Astrocyte (in vitro differentiated cells and primary cell): ENCODE results near the gene EXOC6. TPM values are rescaled to one million over a fixed set of nuclear protein-coding genes. Genes with fewer than 3 reads are reported as not detected.

ENCODE experiments used
- DNase-seq: peaks from one replicate; pipeline ENCODE4 v3.0.0-alpha.2; 2010; ENCODE audit warnings: low read depth
- FAIRE-seq: peaks from 2 replicates; lab custom pipeline; 2011; peaks lifted over from hg19 to GRCh38; lab: Jason Lieb, UNC
- H2AFZ ChIP-seq: 2 replicates; pipeline ENCODE4 v1.6.0; 2012; ENCODE audit warnings: low read depth, low read length, inconsistent platforms
- H3K27ac ChIP-seq: 2 replicates; pipeline ENCODE4 v1.5.1; 2011; ENCODE audit warnings: low read depth, low read length, inconsistent platforms
- H3K27me3 ChIP-seq: 2 replicates; pipeline ENCODE4 v1.6.0; 2011; ENCODE audit warnings: low read length, inconsistent platforms; ENCODE audit not compliant: insufficient read depth
- H3K36me3 ChIP-seq: 2 replicates; pipeline ENCODE4 v1.5.1; 2011; ENCODE audit warnings: low read length, inconsistent platforms; ENCODE audit not compliant: insufficient read depth
- H3K4me1 ChIP-seq: 2 replicates; pipeline ENCODE4 v1.5.1; 2011; ENCODE audit warnings: low read length, inconsistent platforms; ENCODE audit not compliant: insufficient read depth
- H3K4me2 ChIP-seq: 2 replicates; pipeline ENCODE4 v1.6.0; 2012; ENCODE audit warnings: low read length, inconsistent platforms
- H3K4me3 ChIP-seq: 2 replicates; pipeline ENCODE4 v1.5.1; 2011; ENCODE audit warnings: low read depth, mild to moderate bottlenecking, low read length, inconsistent platforms; ENCODE audit not compliant: insufficient read depth
- H3K79me2 ChIP-seq: 2 replicates; pipeline ENCODE4 v1.6.0; 2012; ENCODE audit warnings: mild to moderate bottlenecking, low read length, inconsistent platforms; ENCODE audit not compliant: insufficient read depth
- H3K9ac ChIP-seq: 2 replicates; pipeline ENCODE4 v1.6.0; 2012; ENCODE audit warnings: mild to moderate bottlenecking, low read length, inconsistent platforms
- H3K9me3 ChIP-seq: 2 replicates; pipeline ENCODE4 v1.5.1; 2012; ENCODE audit warnings: low read depth, mild to moderate bottlenecking, low read length, inconsistent platforms; ENCODE audit not compliant: insufficient read depth
- H4K20me1 ChIP-seq: 2 replicates; pipeline ENCODE4 v1.6.0; 2012; ENCODE audit warnings: low read length, inconsistent platforms; ENCODE audit not compliant: insufficient read depth
- H3K27ac Mint-ChIP-seq: one replicate; pipeline ENCODE4 v1.8.0; 2021; ENCODE audit warnings: mild to moderate bottlenecking, mixed read lengths; ENCODE audit not compliant: unreplicated experiment
- H3K27me3 Mint-ChIP-seq: one replicate; pipeline ENCODE4 v1.8.0; 2021; ENCODE audit warnings: low read depth, mixed read lengths; ENCODE audit not compliant: unreplicated experiment
- H3K36me3 Mint-ChIP-seq: one replicate; pipeline ENCODE4 v1.8.0; 2021; ENCODE audit warnings: low read depth, mixed read lengths; ENCODE audit not compliant: unreplicated experiment
- H3K4me1 Mint-ChIP-seq: one replicate; pipeline ENCODE4 v1.8.0; 2021; ENCODE audit warnings: low read depth, mixed read lengths; ENCODE audit not compliant: unreplicated experiment
- H3K4me3 Mint-ChIP-seq: one replicate; pipeline ENCODE4 v1.8.0; 2021; ENCODE audit warnings: mild to moderate bottlenecking, moderate library complexity, mixed read lengths; ENCODE audit not compliant: unreplicated experiment
- H3K9me3 Mint-ChIP-seq: one replicate; pipeline ENCODE4 v1.8.0; 2021; ENCODE audit warnings: mild to moderate bottlenecking, mixed read lengths; ENCODE audit not compliant: unreplicated experiment
- EZH2 ChIP-seq: IDR thresholded peaks from 2 replicates; pipeline ENCODE4 v1.6.1; 2012; ENCODE audit warnings: mild to moderate bottlenecking, low read length, inconsistent platforms; ENCODE audit not compliant: insufficient read depth
- total RNA-seq: library from RNA; stranded (reverse); gene quantifications from 2 replicates; pipeline ENCODE4 v1.2.1, GENCODE V29; 2021
- TF ChIP-seq, protein P1 (sequence below): IDR thresholded peaks from 2 replicates; pipeline ENCODE4 v1.5.1; 2011; ENCODE audit warnings: low read depth, mild to moderate bottlenecking, inconsistent platforms, low read length, moderate library complexity; ENCODE audit not compliant: insufficient read depth

Gene EXOC6
- total RNA-seq, 1 donor from 2014 or later = 4.9 TPM

DNA sequence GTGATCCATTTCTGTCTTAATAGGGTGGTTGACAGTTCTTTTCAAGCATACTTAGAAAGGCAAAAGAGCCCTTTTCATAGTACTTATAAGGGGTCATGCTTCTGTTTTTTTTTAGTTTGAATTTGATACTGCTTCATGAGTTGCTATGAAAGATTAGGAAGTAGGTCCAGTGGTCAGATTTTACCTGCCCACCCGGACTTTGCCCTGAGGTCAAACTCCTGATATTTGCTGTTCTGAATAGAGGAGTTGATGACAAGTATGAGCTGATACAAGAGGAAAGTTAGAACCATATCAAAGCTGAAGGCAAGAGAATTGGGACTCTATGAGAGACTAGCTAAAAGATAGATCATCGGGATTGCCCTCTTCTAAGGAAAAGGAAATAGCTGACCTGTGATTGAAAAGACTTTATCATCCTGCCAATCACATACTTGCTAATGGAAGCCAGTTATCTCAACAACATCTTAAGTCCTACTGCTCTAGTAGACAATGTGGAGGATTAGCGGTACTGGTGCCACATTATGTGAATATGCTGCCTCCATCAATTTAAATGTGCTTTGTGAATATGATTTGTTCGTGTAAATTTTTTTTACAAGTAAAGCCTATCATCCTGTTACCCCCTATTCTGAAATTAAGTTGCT is 174.8 kb downstream of the EXOC6 start:
- H3K9me3 Mint-ChIP-seq = peaks cover 8% of the 10 kb centered on the region
- H3K27me3 ChIP-seq = no peaks in the 10 kb centered on the region
- no peaks in the 10 kb centered on the region for H3K4me1 ChIP-seq
- H3K4me3 ChIP-seq = no peak overlapping the region
- TF ChIP-seq, protein P1, sequence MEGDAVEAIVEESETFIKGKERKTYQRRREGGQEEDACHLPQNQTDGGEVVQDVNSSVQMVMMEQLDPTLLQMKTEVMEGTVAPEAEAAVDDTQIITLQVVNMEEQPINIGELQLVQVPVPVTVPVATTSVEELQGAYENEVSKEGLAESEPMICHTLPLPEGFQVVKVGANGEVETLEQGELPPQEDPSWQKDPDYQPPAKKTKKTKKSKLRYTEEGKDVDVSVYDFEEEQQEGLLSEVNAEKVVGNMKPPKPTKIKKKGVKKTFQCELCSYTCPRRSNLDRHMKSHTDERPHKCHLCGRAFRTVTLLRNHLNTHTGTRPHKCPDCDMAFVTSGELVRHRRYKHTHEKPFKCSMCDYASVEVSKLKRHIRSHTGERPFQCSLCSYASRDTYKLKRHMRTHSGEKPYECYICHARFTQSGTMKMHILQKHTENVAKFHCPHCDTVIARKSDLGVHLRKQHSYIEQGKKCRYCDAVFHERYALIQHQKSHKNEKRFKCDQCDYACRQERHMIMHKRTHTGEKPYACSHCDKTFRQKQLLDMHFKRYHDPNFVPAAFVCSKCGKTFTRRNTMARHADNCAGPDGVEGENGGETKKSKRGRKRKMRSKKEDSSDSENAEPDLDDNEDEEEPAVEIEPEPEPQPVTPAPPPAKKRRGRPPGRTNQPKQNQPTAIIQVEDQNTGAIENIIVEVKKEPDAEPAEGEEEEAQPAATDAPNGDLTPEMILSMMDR = no peak
- no peak for TF ChIP-seq EZH2
- H3K27ac ChIP-seq = no peak overlapping the region
- no peak for FAIRE-seq
- peaks cover 2% of the 10 kb centered on the region for H3K9me3 ChIP-seq
- H4K20me1 ChIP-seq = no peaks in the 10 kb centered on the region
- H3K27me3 Mint-ChIP-seq = no peaks in the 10 kb centered on the region
- H3K4me1 Mint-ChIP-seq = no peaks in the 10 kb centered on the region
- DNase-seq = no peak
- H3K4me2 ChIP-seq = no peak overlapping the region
- H2AFZ ChIP-seq = no peak overlapping the region
- no peak overlapping the region for H3K27ac Mint-ChIP-seq
- H3K9ac ChIP-seq = no peak overlapping the region
- no peaks in the 10 kb centered on the region for H3K79me2 ChIP-seq
- H3K36me3 ChIP-seq = no peaks in the 10 kb centered on the region
- peaks cover 5% of the 10 kb centered on the region for H3K36me3 Mint-ChIP-seq
- H3K4me3 Mint-ChIP-seq = no peak overlapping the region

DNA sequence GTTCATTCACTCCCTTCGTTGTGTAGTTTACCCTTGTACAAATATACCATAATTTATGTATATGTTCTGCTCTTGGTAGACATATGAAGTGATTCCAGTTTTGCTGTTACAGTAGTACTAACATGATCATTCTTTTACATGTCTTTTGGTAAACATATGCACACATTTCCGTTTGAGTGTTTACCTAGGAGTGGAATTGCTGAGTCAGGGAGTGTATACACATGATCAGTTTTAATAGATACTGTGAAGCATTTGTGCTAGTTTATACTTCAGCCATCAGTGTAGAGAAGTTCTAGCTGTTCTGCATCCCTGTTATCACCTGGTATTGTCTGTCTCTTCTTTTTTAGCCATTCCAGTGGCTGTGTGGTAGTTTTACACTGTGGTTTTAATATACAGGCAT is 177.8 kb downstream of the EXOC6 start:
- DNase-seq (no peak), FAIRE-seq (no peak)
- Histone ChIP-seq H3K4me2 (no peak overlapping the region), H3K9ac (no peak overlapping the region), H3K36me3 (no peaks in the 10 kb centered on the region), H3K9me3 (peaks cover 2% of the 10 kb centered on the region), H3K27me3 (no peaks in the 10 kb centered on the region), H3K79me2 (no peaks in the 10 kb centered on the region), H3K4me1 (peaks cover 10% of the 10 kb centered on the region), H4K20me1 (no peaks in the 10 kb centered on the region), H2AFZ (no peak overlapping the region), H3K27ac (no peak overlapping the region), H3K4me3 (no peak overlapping the region)
- TF ChIP-seq, protein P1 = no peak
- TF ChIP-seq EZH2 = no peak
- peaks cover 5% of the 10 kb centered on the region for H3K36me3 Mint-ChIP-seq
- no peak overlapping the region for H3K4me3 Mint-ChIP-seq
- H3K27ac Mint-ChIP-seq = no peak overlapping the region
- peaks cover 8% of the 10 kb centered on the region for H3K9me3 Mint-ChIP-seq
- peaks cover 19% of the 10 kb centered on the region for H3K4me1 Mint-ChIP-seq
- no peaks in the 10 kb centered on the region for H3K27me3 Mint-ChIP-seq

DNA sequence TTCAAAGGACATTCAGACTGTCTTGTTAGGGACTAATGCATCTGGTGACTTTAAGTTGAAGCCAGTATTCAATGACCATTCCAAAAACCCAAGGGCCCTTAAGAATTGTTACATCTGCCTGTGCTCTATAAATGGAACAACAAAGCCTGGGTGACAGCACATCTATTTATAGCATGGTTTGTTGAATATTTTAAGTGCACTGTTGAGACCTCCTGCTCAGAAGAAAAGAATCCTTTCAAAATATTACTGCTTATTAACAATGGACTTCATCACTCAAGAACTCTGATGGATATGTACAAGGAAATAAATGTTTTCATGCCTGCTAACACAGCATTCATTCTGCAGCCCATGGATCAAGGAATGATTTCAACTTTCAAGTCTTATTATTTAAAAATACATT is 179.2 kb downstream of the EXOC6 start:
- Histone ChIP-seq H3K4me3 (no peak overlapping the region), H3K27ac (no peak overlapping the region), H3K27me3 (no peaks in the 10 kb centered on the region), H3K4me2 (no peak overlapping the region), H4K20me1 (no peaks in the 10 kb centered on the region), H3K4me1 (peaks cover 10% of the 10 kb centered on the region), H3K9me3 (peaks cover 2% of the 10 kb centered on the region), H3K79me2 (no peaks in the 10 kb centered on the region), H2AFZ (no peak overlapping the region), H3K9ac (no peak overlapping the region), H3K36me3 (no peaks in the 10 kb centered on the region)
- Mint-ChIP-seq H3K27ac (no peak overlapping the region), H3K9me3 (peaks cover 8% of the 10 kb centered on the region), H3K4me3 (no peak overlapping the region), H3K27me3 (no peaks in the 10 kb centered on the region), H3K36me3 (peaks cover 5% of the 10 kb centered on the region), H3K4me1 (peaks cover 28% of the 10 kb centered on the region)
- no peak for FAIRE-seq
- TF ChIP-seq EZH2 = no peak
- TF ChIP-seq, protein P1 = no peak
- DNase-seq = no peak
